Measurements from ENCODE around the gene PEX7.
"Not testable (repeated sequence)": the region's sequence is repeated elsewhere in the genome, so short reads cannot be mapped to it uniquely, and the experiment has no call there.

PEX7 gene, protein sequence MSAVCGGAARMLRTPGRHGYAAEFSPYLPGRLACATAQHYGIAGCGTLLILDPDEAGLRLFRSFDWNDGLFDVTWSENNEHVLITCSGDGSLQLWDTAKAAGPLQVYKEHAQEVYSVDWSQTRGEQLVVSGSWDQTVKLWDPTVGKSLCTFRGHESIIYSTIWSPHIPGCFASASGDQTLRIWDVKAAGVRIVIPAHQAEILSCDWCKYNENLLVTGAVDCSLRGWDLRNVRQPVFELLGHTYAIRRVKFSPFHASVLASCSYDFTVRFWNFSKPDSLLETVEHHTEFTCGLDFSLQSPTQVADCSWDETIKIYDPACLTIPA

DNA sequence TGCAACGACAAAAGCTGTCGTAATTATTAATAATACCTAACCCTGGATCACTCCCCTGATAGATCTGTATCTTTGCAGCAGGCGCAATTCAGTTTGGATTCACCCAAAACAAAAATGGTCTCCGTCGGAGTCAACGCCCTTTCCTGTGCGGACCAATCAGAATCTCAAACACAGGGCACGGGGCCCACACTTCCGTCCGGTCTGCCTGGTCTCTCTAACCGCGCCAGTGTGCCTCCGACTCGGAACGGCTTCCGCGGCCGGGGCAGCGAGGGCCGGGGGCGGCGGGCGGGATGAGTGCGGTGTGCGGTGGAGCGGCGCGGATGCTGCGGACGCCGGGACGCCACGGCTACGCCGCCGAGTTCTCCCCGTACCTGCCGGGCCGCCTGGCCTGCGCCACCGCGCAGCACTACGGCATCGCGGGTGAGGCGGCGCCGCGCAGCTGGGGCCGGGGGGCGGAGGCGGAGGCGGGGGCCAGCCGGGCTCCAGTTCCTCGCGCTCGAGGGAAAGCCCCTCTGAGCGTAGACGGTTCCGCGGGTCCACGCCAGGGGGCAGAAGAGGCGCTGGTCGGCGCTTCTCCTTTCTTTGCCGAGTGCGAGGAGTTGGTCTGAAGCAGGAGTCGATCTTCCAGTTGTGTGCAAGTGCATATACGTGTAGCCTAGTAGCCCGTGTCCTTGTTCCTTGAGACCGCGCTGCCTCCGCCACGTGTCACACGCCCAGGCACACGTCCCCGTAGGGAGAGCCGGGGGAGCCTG lies at the start of gene PEX7:
PEX7 (plus strand) TSS at position 217 of the 752 bp plus-strand sequence; CDS start at position 291, 74 bp downstream.
- peak; percentile 55 to 68 for DNase-seq (ENCODE audit: extremely low read depth in 1 of 2, low read depth in 1 of 2)

DNA sequence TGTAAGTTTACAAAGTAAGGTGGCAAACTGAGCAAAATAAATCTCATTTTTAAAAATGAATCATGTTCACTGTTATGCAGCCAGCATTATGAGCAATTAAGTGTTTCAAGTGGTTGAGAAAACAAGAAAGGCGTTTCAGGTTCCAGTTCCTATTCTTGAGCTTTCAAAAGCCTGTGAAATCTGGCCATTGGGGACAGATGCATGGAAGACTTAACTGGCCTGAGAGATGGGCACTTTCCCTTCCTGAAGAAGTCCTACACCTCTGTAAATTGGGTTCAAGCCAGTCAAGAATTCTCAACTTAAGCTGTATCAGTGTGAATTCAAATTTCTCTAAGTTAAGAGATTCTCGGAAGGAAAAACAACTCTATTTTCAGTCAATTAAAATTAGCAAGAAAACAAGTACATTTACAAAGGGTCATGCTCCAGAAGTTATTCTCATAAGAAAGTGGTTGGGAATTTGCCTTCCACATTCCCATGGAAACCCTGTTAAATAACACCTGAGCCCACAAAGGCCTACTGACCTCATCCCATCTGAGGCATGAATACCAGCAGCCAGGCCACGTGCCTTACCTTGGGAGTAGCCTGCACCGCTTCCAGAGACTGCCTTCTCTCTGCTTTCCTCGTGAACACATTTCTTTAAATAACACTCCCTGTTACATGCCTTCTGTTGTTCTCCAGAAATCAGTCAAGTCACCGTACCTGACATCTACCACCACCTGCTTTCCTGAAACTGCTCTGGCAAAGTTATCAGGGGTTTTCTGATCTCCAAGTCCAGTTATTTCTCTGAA lies 49.5 kb upstream of the PEX7 start:
- DNase-seq (ENCODE audit: extremely low read depth in 1 of 2, low read depth in 1 of 2) = no peak

DNA sequence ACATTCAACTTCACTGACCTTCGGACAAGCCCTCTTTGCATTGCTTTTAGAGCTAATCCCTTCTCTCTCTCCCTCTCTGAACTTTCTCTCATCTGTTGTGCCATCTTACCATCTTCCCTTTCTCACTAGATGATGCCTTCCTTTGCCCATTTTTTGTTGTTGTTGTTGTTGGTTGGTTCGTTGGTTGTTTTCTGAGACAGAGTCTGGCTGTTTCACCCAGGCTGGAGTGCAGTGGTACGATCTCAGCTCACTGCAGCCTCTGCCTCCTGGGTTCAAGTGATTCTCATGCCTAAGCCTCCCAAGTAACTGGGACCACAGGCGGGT lies 49.0 kb upstream of the PEX7 start:
- DNase-seq (ENCODE audit: extremely low read depth in 1 of 2, low read depth in 1 of 2) = no peak

GRCh38 chr6:136774228-136775041 lies 48.0 kb upstream of the PEX7 start:
- DNase-seq (ENCODE audit: extremely low read depth in 1 of 2, low read depth in 1 of 2) = no peak

DNA sequence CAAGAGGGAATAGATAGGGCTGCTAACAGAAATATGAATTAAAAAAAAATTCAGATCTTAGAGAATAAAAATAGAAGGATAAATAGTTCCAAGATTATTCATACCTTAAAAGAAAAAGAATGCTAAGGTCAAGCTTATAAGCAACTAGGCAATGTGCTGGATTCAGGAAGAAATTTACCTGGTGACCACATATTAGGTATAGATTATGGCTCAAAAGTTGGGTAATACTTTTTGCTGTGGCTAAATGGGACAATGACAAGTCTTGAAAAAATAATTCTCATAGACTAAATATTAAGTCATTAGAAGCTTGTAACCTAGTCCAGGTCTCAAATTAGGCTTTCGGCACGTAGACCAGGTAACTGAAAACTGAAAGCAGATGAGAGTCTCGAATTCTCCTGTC lies 47.3 kb upstream of the PEX7 start:
- no peak for DNase-seq (ENCODE audit: extremely low read depth in 1 of 2, low read depth in 1 of 2)

GRCh38 chr6:136775548-136775947 lies 46.8 kb upstream of the PEX7 start:
- DNase-seq (ENCODE audit: extremely low read depth in 1 of 2, low read depth in 1 of 2) = no peak

DNA sequence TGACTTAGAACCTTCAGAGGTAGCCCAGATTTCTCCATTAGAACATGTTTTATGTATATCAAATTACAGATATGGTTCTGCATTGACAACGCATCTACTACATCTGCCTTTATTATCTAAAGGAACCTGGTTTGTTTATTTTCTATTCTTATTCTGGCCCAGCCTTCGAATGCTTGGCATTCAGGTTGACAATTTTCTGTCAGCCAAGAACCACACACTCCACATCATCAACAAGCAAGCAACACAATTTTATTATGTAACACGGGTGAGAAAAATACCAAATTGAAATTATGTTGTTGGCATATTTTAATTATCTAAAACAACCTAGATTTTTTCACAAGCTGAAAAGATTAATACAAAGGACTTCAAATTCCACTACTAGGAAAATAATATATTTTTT lies 44.7 kb upstream of the PEX7 start:
- no peak for DNase-seq (ENCODE audit: extremely low read depth in 1 of 2, low read depth in 1 of 2)

DNA sequence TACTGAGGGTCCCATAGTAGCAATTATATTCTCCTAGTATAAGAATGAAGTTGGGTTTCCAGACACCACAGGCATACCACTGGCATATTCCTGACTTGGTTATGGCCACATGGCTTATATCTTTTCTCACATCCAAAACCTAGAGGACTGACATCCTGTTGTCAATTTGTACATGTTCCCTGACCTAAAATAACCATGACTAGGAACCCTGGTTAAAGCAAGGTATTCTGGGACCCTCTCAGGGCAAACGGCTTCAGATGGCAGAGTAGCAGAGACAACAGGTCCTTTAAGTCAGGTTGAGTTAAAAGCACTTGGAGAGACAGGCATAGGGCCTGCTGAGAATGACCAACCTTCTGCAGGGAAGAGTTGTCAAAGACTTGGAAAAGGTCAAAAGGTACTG lies 42.7 kb upstream of the PEX7 start:
- no peak for DNase-seq (ENCODE audit: extremely low read depth in 1 of 2, low read depth in 1 of 2)

DNA sequence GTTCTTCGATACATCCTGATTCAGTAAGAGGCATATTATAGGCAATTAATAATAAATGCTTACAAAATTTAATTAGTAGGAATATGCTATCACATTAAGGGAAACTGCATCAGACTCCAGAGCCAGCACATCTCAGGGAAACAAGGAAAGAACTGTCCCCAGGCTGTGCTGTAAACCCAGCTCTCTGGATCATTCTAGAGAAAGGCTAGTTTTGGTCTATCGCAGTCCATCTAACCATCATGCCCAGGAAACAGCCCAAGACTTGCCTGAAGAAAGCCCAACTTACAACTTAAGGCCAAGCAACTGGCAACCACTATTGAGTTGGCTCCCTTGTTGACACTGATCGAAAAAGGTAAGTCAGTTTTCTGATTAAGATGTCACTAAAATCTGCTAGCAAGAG lies 41.4 kb upstream of the PEX7 start:
- no peak for DNase-seq (ENCODE audit: extremely low read depth in 1 of 2, low read depth in 1 of 2)

DNA sequence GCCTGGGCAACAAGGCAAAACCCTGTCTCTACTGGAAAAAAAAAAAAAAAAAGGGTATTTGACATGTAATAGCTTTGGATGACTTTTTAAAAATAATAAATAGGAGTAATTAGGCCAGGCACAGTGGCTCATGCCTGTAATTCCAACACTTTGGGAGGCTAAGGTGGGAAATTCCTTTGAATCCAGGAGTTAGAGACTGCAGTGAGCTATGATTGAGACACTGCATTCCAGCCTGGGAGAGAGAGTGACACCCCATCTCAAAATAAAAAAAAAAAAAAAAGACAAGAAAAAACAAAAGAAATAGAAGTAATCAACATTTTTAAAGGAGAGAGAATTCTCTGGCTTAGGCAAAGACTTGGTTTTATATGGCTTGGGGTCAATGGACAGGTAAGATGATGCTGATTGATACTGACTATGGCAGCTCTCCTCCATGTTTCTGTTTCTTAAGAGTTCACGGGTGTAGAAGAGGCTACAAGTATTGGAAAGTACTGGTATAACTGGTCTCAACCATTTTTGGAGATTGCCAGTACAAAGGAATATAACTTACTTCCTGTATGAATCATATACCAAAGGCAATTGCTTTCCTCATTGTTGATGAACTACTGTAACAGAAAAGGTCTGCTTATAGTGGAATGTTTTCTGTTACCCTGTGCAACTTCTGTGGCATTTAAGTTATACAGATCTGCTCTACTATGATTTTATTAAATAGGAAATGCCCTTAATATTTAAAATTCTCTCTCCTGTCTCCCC lies 40.2 kb upstream of the PEX7 start:
- DNase-seq (ENCODE audit: extremely low read depth in 1 of 2, low read depth in 1 of 2) = no peak

GRCh38 chr6:136783021-136783420 lies 39.4 kb upstream of the PEX7 start:
- DNase-seq (ENCODE audit: extremely low read depth in 1 of 2, low read depth in 1 of 2) = no peak

DNA sequence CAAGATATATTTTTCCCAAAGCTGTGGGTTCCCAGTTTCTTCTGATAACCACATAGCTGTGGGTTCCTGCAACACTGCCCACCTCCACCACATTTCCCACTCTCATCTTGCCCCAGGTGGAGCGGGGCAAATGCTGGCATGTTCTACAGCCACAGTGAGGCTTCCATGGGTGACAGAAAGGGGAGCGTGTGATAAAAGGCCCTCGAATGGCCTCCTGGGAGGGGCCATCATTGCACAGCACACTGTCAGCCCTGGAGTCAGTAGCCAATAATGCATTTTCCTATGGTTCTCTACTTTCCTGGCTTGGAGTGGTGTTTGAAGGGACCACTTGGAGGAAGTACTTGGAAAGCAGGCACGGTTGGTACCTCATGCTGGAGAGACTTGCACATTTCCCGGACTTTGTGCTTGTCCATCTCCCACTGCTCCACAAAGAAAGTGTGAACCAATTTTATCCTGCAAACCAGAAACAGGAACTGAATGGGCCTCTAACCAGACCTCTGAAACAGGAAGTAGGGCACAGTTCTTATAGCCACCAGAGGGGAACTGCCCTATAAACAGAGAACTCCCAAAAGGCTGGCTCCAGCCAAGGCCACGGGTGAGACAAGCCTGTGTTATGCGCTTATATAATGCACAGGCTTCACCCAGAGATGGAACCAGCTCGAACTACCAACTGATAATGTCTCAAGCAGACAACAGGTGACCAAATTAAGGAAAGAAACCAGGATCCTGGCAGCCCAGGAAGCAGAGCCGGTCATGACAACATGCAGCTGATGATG lies 38.7 kb upstream of the PEX7 start:
- no peak for DNase-seq (ENCODE audit: extremely low read depth in 1 of 2, low read depth in 1 of 2)

DNA sequence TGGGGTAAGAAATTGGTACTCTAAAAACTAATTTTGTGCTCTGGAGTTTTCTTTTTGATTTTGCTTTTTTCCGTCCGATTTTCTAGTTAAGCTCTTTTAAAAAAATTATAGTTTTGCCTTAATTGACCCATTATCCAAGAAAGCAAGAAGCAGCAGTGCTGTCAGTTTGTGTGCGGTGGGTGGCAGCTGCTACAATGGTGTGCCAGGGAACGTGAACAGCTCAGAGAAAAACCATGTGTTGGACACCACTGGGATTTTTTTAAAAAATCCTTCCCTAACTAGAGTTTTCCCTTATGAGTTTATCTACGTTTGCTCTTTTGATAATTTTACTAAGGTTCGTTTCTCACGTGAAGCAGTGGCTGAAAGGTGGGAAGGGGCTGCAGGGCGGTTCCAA lies 38.1 kb upstream of the PEX7 start:
- no peak for DNase-seq (ENCODE audit: extremely low read depth in 1 of 2, low read depth in 1 of 2)

DNA sequence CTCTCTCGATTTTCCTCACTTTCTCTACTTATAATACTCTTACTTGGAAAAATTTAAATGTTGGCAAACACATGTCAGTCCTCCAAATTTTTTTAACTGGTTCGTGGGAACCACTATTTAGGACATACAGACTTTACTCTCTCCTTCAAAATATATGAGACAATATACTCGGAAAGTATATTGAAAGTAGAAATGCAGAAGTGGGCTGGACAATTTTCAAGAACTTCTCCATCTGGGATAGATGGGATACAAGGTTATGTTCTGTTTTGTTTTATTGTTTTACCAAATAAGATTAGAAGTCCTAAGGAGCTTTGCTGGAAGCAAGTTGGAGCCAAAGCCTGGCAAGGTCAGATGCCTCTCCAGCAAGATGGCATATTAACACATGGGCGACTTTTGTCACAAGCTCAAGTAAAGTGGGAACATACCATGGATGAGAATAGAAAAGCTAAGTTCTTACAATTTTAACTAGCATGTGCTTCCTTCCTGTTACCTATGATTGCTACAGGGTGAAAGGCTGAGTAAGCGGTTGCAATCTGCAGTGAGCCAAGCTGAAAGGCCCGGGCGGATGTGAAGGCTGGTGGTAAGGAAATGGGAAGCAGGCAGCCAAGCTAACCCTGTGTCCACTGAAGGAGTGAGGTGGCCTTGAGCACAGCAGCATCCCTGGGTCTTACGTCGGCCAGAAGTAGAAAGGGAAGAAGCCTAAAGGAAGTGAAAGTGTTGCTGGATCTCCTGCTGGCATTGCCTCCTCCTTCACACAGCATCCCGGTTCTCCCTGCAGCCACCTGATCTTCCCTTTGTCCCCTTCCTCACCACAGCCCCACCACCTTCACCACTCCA lies 37.3 kb upstream of the PEX7 start:
- DNase-seq (ENCODE audit: extremely low read depth in 1 of 2, low read depth in 1 of 2) = no peak

DNA sequence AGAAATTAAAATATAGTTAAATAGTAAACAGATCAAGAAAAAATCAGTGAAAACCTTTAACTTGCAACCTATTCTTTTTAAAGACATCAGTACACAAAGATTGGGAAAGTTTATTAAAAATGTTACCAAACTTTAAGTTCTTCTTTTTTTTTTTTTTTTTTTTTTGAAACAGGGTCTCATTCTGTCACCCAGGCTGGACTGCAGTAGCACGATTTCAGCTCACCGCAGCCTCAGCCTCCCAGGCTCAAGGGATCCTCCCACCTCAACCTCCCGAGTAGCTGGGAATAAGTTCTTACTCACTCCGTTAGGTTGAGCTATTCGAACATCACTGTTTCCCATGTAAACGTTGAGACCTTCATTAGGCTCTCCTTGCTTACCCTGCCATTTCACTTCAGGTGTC lies 35.7 kb upstream of the PEX7 start:
- DNase-seq (ENCODE audit: extremely low read depth in 1 of 2, low read depth in 1 of 2) = no peak

DNA sequence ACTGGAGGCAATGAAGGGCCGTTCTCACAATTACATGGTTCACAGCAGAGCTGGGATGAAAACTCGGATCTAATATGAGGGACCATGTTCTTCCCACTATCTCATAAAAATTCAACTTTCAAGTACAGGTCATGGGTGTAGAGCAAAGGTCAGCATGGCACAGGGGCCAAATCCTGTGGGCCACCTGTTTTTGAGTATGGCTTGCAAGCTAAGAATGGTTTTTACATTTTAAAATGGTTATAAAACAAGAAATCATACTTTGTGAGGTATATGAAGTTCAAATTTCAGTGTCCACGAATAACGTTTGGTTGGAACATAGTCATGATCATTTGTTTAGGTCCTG lies 34.7 kb upstream of the PEX7 start:
- DNase-seq (ENCODE audit: extremely low read depth in 1 of 2, low read depth in 1 of 2) = no peak

DNA sequence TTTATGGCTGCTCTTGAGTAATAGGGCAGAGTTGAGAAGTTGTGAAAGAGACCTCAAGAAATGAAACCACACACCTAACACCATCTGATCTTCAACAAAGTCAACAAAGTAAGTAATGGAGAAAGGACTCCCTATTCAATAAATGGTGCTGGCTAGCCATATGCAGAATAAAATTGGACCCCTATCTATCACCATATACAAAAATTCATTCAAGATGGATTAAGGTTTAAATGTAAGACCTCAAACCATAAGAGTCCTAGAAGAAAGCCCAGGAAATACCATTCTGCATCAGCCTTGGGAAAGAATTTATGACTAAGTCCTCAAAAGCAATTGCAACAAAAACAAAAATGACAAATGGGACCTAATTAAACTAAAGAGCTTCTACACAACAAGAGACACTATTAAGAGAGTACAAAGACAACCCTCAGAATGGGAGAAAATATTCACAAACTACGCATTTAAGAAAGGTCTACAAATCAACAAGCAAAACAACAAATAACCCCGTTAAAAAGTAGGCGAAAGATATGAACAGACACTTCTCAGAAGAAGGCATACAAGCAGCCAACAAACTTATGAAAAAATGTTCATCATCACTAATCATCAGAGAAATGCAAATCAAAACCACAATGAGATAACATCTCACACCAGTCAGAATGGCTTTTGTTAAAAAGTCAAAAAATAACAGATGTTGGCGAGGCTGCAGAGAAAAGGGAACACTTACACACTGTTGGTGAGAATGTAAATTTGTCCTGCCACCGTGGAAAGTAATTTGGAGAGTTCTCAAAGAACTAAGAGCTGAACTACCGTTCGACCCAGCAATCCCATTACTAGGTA lies 34.1 kb upstream of the PEX7 start:
- DNase-seq (ENCODE audit: extremely low read depth in 1 of 2, low read depth in 1 of 2) = no peak

GRCh38 chr6:136789440-136789839 lies 33.0 kb upstream of the PEX7 start:
- not testable (repeated sequence) for DNase-seq (ENCODE audit: extremely low read depth in 1 of 2, low read depth in 1 of 2)

All from activated CD8-positive, alpha-beta memory T cell treated with anti-CD3 and anti-CD28 coated beads for 1 hour (primary cell).